AG08395 (cell line): ENCODE results near the gene NHERF2.

Source experiments
- DNase-seq: peaks from one replicate; pipeline ENCODE4 v3.0.0; 2012; ENCODE audit warnings: mixed read lengths, low spot score

Gene NHERF2

DNA sequence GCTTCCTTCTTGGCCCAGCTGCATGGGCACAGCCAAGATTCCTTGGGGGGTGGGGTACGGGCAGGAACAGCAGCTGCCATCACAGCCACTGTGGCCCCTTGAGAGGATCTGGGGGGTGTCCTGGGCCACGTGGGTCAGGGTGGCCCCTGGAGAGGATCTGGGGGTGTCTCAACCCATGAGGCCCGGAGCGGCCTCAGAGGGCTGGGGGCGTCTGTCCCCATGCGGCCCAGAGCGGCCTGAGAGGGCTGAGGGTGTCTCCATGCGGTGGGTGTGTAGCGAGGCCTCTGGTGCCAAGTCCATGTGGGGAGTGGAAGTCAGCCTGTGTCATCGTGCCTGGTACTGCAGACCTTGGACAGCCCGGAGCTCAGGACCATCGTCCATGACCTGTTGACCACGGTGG, 34.8 kb downstream of the NHERF2 start:
- no peak for DNase-seq

DNA sequence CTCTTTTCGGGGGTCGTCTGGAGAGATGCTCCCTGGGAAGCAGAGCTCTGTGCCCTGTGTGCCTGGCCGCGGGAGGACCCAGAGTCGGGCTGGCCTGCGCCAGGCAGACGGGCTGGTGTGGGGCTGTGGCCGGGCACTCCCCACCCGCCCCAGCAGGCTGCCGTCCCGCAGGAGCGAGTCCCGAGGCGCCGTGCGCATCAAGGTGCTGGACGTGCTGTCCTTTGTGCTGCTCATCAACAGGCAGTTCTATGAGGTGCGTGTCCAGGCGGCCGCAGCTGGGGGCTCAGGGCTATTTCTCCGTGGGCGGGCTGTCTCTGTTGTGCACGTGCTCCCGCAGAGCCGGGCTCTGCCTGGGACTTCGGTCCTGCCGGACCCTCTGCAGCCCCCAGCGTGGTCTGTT, 36.1 kb downstream of the NHERF2 start:
- no peak for DNase-seq

DNA sequence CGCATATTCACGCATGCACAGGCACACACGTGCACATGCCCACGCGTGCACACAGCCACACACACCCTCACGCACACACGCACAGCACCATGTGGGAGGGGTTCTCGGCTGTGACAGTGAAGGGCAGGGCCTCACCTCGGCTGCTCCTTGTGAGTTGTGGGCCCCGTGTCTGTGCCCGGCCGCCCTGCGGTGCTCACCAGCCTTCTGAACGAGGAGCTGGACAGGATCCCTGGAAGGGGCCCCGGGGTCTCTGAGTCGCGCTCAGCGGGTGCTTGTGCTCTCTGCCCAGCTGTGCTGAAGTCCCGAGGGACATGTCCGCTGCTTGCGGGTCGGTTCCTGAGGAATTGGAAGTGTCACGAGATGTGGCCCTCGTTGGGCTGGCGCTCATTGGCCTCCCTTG, 37.2 kb downstream of the NHERF2 start:
- DNase-seq: no peak

DNA sequence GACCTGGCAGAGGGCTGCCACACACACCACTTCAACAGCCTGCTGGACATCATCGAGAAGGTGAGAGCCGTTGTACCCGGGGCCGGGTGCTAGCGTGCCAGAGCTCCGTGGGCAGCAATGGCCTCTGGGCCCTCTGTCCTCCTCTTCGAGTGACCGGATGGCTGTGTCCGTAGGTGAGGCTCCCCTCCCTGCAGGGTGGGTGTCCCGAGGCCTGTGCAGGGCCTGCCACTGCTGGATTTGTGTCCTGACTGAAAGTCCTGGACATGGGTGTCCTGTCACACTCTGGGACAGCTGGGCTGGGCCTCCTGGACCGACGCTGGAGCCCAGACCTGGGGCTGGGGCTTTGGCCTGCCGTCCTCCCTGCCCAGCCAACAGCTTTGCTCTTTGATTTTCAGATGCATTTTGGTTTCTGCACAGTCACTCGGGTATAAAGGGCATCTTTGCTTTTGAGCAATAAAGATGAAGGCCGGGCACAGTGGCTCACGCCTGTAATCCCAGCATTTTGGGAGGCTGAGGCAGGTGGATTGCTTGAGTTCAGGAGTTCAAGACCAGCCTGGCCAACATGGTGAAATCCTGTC, 37.8 kb downstream of the NHERF2 start:
- no peak for DNase-seq

DNA sequence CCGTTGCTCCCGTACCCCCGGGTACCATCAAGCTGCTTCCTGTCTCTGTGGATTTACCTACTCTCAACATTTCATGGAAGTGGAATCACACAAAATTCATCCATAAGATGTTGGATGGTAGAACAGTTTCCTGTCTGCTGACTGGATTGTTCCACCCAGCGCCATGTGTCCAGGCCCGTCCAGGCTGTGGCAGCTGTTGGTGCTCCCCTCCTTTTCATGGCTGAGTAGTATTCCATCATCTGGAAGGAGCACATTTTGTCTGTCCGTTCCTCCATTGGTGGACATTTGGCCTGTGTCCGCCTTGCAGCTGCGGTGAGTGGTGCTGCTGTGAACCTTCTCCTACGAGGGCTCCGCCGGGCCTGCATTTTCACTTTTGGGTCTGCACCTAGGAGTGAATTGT, 39.4 kb downstream of the NHERF2 start:
- DNase-seq: no peak

DNA sequence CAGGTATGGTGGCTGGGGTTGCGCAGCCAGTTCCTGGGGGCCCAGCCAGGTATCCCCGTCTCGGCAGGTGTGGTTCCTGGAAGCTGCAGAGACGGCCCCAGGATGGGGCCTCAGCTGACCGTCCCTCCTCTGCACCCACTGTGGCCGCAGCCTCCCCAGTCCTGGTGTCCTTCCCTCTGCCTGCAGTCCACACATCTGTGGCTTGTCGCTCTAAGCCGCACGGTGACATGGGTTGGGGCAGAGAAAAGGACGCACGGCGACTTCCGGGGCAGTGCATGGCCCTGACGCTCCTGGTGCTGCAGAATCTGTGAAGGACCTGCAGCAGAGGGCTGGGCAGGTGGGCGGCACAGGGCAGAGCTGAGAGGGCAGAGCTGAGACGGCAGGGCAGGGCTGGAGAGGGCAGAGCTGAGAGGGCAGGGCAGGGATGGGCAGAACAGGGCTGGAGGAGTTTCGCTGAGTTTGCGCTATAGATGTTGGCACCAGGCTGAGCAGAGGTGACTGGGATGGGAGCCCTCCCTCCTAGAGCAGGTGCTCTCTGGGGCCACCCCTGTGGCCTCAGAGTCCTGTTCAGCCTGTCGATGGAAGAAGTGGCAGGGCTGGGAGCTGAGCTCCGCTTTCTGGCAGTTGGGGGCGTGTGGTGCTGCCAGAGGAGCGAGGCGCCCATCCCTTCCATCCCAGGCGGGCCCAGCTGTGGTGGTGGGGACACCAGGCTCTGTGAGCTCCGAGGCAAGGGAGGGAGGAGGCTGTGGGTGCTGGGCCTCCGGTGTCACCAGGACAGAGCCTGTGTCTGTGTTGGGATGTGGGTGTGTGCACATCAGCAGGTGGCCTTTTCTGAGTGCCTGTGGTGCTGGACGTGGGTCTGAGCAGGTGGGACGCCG, 44.1 kb downstream of the NHERF2 start:
- no peak for DNase-seq

DNA sequence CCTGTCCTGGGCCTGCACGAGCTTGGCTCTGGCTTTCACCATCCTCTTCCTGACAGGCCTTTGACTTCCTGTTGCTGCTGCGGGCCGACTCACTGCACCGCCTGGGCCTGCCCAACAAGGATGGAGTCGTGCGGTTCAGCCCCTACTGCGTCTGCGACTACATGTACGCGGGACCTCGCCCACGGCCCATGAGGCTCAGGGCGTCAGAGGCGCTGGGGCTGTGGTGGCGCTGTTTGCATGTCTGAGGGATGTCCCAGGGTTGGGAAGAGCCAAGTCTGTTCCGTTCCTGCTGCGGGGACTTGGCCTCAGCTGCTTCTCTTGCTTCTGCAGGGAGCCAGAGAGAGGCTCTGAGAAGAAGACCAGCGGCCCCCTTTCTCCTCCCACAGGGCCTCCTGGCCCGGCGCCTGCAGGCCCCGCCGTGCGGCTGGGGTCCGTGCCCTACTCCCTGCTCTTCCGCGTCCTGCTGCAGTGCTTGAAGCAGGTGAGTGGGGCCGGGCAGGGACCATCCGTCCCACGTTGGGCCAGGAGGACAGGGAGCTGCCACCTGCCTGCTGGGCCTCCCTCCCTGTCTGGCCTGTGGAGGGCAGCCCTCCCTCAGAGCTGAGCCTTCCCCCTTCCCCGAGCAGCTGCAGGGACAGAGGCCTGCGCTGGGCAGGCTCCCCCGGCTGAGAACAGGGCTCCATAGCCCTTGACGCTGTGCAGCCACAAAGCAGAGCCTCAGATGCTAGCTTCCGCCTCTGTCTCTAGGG, 44.9 kb downstream of the NHERF2 start:
- DNase-seq: no peak

DNA sequence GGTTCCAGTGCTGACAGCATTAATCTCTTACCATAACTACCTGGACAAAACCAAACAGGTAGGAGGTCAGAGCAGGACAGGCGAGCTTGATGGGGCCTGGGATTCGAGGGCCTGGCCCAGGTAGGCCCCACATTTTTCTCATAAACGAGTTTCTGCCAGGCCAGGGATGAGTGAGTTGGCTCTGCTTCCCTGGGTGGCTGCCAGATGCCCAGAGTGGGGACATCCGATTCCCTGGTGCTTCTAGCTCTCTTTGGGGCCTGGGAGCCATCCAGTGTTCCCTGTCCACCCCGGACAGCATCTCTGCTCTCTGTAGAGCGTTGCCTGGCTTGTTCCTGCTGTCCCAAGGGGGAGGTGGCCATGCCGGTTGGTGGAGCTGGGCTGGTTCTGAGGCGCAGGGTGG, 46.2 kb downstream of the NHERF2 start:
- no peak for DNase-seq

DNA sequence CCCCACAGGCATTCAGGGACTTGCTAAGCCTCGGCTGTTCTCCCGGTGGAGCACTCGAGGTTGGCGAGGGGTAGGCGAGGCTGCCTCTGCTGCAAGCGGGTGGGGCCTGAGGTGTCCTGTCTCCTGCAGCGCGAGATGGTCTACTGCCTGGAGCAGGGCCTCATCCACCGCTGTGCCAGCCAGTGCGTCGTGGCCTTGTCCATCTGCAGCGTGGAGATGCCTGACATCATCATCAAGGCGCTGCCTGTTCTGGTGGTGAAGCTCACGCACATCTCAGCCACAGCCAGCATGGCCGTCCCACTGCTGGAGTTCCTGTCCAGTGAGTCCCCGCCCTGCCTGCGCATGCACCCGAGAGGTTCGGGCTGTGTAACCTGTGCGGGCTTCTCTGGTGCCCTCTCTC, 47.4 kb downstream of the NHERF2 start:
- no peak for DNase-seq

DNA sequence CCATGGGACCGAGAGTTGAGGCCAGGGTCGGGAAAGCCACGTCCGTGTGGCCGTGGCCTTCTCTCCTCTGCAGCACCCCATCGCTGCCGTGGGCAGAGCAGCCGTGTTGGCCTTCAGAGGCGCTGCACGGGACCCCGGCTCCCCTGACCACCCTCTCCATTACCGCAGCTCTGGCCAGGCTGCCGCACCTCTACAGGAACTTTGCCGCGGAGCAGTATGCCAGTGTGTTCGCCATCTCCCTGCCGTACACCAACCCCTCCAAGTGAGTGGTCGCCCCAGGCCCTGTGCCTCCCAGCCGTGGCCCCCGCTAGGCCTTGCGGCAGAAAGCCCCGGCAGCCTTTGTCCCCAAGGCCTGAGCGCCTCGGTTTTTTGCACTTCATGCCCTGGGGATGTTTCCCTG, 48.9 kb downstream of the NHERF2 start:
- DNase-seq: no peak

DNA sequence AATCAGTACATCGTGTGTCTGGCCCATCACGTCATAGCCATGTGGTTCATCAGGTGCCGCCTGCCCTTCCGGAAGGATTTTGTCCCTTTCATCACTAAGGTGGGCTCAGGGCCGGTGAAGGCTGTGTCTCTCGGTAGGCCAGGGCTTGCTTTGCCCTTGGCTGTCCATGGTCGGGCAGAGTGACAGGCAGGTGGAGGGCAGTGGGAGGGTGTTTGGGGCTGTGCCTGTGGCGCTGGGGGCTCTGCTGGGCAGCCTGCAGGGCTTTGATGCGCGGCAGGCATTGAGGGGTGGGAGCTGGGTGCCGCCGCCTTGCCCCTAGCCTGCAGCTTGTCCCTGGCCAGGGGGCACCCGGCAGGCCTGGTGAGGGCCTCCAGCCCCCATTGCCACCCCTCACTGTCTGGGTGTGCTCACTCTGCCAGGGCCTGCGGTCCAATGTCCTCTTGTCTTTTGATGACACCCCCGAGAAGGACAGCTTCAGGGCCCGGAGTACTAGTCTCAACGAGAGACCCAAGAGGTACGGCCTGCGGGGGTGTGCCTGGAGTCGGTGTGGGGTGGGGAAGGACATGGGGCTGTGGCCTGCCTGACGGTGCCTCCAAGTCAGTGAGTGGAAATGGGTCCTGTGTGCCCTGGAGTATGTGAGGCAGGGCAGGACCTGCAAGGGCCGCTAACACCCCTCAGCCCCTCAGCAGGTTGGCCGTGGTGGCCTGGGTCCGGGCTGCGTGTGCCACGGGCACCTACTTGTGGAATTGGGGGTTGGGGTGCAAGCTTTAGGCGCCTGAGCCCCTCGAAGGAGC, 49.6 kb downstream of the NHERF2 start:
- DNase-seq: no peak

DNA sequence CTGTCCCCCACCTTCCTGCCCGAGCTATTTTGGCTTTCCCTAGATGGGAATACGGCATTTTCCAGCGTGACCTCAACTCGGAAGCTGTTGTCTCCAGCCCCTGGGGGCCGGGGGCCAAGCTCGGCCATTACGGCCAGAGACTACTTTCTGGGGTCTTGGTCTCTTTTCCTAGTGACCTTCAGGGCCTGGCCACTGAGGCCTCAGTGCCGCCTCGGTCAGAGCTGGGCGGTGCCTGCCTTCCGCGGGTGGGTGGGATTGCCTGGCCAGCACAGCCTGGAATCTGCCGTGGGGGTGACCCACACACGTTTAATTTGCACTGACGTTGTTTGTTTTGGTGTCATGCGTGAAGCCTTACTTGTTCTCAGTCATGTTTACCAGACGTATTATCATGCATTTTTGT, 50.3 kb downstream of the NHERF2 start:
- no peak for DNase-seq

DNA sequence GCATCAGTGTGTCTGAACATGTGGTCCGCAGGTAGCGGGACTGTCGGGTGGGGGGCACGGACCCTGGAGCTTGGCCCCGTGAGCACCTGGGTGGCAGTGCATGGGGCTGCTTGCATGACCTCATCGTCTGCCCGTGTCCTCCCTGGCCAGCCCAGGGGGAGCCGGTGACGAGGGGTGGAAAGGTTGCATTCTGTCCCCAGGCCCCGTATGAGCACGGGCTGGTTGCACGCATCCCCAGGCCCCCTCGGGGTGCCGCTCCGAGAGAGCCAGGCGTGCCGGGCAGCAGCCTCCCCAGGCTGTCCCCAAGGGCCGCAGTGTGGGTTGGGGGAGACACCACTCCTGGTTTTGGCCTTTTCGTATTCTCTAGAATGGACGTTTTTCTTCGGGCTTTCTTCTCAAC, 51.0 kb downstream of the NHERF2 start:
- DNase-seq: no peak

DNA sequence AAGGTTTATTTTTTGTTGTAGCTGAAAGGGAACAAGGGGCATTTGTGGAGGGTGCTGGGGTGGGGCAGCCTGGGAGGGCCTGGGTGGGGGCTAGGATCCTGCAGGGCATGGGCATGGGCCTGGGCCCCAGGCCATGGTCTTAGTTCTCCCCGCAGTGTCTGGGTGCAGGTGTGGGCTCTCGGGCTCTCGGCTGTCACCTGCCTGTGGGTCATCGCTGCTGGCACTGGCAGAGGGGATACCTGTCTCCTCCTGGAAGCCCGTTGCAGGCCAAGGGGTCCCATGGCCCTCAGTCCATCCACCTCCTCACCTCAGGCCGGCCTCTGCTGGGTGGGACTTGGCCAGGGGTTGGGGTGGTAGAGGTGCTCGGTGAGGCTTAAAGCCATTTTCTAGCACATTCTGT, 51.4 kb downstream of the NHERF2 start:
- DNase-seq: no peak

DNA sequence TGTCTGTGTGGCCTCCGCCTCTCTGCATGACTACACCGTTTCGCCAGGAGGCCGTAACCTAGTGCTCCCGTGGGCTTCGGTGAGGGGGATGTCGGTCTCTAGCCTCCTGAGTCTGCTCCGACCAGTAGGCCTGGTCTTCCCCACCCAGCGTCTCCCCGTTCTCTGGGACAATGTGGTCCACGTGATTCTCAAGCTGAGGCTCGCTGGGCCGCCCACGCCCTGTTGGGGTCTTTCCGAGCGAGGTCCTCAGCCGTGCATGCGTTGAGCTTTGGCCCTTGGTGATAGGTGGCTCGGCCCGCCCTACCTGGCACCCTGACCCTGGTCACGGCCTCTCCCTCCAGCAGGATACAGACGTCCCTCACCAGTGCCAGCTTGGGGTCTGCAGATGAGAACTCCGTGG, 52.0 kb downstream of the NHERF2 start:
- no peak for DNase-seq

DNA sequence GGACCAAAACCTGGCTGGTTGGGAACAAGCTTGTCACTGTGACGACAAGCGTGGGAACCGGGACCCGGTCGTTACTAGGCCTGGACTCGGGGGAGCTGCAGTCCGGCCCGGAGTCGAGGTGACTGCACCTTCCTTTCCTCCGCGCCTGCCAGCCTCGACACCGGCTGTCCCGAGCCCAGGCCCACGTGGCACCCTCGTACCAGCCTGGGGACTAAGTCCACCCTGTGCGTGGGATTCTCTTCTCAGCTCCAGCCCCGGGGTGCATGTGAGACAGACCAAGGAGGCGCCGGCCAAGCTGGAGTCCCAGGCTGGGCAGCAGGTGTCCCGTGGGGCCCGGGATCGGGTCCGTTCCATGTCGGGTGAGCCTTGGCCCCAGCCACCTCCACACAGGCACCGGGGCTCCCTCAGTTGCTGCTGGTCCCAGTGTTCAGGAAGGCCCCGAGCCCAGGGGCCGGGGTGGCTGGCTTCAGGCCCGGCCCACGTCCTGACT, 52.7 kb downstream of the NHERF2 start:
- no peak for DNase-seq

DNA sequence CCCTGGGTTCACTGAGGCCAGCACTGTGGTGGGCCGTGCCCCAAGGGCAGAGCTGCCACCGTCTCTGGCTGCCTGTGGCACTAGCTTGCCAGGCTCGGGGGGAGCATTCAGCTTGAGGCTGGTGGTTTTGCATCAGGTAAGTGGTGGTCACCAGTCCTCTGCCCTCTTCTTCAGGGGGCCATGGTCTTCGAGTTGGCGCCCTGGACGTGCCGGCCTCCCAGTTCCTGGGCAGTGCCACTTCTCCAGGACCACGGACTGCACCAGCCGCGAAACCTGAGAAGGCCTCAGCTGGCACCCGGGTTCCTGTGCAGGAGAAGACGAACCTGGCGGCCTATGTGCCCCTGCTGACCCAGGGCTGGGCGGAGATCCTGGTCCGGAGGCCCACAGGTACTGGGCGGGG, 53.3 kb downstream of the NHERF2 start:
- no peak for DNase-seq

DNA sequence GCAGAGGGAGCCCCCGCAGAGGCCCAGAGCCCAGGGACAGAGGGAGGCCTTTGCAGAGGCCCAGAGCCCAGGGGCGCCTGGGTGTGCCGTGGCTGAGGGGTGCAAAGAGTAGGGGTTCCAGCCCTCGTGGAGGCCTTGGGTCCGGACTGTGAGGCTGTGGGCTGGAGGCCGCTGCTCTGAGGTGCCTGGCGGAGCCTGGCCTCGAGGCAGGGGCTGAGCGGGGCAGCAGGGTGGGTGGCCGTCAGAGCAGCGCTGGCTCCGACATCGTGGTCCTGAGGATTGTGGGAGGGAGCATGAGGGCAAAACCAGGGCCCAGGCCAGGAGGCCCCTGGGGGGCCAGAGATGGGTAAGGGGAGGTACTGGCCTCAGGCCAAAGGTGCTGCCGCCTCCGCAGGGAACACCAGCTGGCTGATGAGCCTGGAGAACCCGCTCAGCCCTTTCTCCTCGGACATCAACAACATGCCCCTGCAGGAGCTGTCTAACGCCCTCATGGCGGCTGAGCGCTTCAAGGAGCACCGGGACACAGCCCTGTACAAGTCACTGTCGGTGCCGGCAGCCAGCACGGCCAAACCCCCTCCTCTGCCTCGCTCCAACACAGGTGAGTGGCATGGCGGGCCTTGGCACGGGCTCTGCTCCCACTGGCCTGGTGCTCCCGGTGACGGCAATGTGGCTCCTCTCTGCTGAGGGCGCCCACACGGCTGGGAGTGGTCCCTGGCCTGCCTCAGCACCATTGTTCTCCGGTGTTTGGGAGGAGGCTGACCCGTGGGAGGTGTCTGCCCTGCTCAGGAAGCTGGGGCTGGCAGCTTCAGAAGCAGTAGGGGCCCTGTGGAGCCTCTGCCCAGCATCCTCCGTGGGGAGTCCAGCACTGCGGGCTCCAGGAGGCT, 54.7 kb downstream of the NHERF2 start:
- no peak for DNase-seq

DNA sequence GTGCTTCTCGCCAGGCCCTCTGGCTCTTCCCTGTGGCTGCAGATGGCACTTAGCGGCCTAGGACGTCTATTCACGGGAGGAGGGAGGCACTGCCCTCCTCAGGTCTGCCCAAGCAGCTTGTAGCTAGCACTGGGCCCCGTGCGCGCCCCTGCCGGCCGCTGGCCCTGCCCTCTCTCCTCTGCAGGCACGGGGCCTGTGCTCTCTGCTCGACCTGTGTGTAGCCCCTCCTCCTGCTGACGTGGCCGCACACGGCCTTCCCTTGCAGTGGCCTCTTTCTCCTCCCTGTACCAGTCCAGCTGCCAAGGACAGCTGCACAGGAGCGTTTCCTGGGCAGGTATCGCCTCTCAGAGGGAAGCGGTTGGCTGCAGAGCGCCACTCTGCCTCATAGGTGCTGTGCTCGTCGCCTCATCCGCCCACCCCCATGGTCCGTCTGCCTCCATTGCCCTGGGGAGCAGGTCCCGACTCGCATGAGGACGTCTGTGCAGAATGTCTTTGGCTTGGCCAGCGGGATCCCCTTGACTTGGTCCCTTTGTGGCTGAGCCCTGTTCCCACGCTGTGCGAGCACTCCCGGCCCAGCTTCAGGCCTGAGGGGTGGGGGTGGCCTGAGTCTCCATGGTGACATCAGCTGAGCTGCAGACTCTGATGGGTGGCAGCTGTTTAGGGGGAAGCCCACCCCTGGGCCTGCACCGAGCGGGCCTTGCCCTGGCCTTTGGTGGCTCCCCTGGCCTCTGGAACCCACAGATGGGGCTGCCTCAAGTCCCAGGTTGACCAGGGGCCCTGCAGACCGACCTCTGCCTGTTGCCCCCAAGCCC, 55.7 kb downstream of the NHERF2 start:
- DNase-seq: no peak

DNA sequence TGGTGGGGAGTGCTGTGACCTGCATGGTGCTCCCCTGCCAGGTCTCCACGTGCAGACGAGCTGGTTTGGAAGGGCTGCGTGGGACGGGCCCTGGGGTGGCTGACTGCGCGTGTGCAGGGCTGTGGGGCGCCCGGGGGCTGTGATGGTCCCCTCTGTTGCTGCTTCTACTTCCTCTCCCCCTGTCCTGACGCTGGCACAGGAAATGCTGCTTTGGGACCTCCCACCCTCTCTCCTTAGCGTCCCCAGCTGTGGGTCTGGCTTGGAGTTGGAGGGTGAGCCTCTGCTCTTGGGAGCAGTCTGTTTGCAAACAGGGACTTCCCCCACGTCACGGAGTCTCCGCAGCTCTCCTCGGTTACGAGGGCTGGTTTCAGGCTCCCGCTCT, 56.3 kb downstream of the NHERF2 start:
- no peak for DNase-seq
